ENCODE measurements around the gene TPSAB1.
"Not testable (repeated sequence)": the region's sequence is repeated elsewhere in the genome, so short reads cannot be mapped to it uniquely, and the experiment has no call there.

- not testable (repeated sequence) for TF ChIP-seq EZH2 (IDR thresholded peaks at IDR 0.05; ENCODE audit: borderline replicate concordance, low read depth, low read length, poor library complexity, severe bottlenecking)
- TF ChIP-seq, protein P1, sequence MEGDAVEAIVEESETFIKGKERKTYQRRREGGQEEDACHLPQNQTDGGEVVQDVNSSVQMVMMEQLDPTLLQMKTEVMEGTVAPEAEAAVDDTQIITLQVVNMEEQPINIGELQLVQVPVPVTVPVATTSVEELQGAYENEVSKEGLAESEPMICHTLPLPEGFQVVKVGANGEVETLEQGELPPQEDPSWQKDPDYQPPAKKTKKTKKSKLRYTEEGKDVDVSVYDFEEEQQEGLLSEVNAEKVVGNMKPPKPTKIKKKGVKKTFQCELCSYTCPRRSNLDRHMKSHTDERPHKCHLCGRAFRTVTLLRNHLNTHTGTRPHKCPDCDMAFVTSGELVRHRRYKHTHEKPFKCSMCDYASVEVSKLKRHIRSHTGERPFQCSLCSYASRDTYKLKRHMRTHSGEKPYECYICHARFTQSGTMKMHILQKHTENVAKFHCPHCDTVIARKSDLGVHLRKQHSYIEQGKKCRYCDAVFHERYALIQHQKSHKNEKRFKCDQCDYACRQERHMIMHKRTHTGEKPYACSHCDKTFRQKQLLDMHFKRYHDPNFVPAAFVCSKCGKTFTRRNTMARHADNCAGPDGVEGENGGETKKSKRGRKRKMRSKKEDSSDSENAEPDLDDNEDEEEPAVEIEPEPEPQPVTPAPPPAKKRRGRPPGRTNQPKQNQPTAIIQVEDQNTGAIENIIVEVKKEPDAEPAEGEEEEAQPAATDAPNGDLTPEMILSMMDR (conservative IDR thresholded peaks at IDR 0.05; ENCODE audit: low read depth, low read length): not testable (repeated sequence)
Measured at GRCh38 chr16:1230084-1230470, 10.4 kb upstream of the TPSAB1 start, which contains the start of gene TPSB2.

All from A673 (cell line).